ENCODE results near the gene PLD3.

PLD3 gene

DNA sequence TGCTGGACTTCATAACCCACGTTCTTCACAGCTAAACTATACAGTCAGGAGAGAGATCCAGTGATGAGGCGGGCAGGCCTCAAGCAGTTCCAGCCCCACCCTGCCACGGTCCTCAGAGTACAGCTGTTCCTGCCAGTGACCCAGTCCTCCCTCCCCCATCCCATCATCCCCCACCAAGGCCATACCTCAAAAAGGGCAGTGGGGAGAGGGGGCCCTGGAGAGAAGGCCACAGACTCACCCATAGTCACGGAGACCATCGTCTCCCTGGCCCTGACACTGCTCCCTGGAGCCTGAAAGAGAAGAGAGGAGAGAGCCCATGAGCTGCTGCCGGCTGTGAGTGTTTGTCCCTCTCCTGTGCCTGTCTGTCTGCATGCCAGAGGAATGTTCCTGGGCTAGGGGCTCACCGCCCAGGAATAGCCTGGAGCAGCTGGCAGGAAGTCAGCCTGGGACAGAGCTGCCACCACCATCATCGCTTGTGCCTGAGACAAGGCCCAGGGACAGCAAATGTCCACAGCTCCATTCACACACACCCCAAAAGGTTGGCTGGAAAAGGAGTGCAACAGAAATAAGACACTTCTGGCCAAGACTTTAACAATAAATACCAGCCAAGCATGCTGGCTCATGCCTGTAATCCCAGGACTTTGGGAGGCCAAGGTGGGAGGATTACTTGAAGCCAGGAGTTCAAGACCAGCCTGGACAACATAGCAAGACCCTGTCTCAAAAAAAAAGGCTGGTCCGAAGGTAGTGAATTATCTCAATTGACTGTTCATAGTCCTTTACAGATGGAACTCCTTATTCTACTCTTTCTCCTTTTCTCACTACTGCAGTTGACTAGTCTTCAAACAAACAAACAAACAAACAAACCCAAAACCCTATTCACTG lies 6.7 kb upstream of the PLD3 start:
- Histone ChIP-seq H3K9me3 (ENCODE audit: insufficient read depth, low read depth, low read length) (no peaks in the 10 kb centered on the region), H3K4me1 (ENCODE audit: insufficient read depth, low read length, poor library complexity, severe bottlenecking) (peaks cover 12% of the 10 kb centered on the region), H3F3A (ENCODE audit: low read depth) (no peaks in the 10 kb centered on the region), H3K4me3 (ENCODE audit: low read length, poor library complexity, severe bottlenecking) (no peak overlapping the region), H2AFZ (ENCODE audit: low read length) (no peak overlapping the region), H3K36me3 (ENCODE audit: insufficient read depth, low read length) (no peaks in the 10 kb centered on the region), H3K4me2 (ENCODE audit: low read depth, low read length, poor library complexity, severe bottlenecking) (no peak overlapping the region), H3K9me2 (replicated peaks; ENCODE audit: low read depth, low read length) (no peaks in the 10 kb centered on the region), H3K9ac (ENCODE audit: low read depth, low read length, poor library complexity, severe bottlenecking) (no peak overlapping the region), H4K20me1 (ENCODE audit: insufficient read depth, low read length, poor library complexity, severe bottlenecking) (peaks cover 5% of the 10 kb centered on the region), H3K27me3 (ENCODE audit: insufficient read depth, low read length, poor library complexity, severe bottlenecking) (no peaks in the 10 kb centered on the region), H3K79me2 (ENCODE audit: insufficient read depth, low read length) (peaks cover 14% of the 10 kb centered on the region)
- TF ChIP-seq, protein P1, sequence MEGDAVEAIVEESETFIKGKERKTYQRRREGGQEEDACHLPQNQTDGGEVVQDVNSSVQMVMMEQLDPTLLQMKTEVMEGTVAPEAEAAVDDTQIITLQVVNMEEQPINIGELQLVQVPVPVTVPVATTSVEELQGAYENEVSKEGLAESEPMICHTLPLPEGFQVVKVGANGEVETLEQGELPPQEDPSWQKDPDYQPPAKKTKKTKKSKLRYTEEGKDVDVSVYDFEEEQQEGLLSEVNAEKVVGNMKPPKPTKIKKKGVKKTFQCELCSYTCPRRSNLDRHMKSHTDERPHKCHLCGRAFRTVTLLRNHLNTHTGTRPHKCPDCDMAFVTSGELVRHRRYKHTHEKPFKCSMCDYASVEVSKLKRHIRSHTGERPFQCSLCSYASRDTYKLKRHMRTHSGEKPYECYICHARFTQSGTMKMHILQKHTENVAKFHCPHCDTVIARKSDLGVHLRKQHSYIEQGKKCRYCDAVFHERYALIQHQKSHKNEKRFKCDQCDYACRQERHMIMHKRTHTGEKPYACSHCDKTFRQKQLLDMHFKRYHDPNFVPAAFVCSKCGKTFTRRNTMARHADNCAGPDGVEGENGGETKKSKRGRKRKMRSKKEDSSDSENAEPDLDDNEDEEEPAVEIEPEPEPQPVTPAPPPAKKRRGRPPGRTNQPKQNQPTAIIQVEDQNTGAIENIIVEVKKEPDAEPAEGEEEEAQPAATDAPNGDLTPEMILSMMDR (conservative IDR thresholded peaks at IDR 0.05; ENCODE audit: low read length): no peak
- no peak for TF ChIP-seq EZH2phosphoT487 (IDR thresholded peaks at IDR 0.05; ENCODE audit: borderline replicate concordance)

DNA sequence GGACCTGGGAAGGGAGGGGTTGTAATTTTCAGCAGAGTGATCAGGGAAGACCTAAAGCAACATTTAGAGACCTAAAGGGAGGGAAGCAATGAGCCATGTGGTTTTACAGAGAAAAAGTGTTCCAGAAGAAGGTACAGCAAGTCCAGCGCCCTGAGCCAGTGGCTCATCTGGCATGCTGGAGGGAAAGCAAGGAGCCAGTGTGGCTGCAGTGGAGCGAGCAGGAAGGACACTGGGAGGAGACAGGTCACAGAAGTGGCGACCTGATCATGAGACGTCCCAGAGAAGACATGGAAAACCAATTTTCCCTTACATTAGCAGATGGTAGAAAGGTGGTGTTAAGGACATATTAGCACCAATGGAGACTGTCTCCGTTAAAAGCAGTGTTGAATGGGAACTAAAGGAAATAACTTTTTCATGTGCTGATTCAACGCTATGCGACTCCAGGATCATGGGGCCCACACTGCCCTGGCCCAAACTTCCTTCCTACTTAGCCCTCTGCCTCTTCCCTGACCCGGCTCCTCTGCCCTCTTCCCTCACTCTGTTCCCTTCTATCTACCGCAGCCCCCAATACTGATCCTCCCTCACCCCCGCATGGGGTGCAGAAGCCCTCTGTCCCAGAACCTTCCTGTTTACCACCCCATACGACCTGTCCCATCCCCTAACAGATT lies 5.7 kb upstream of the PLD3 start:
- Histone ChIP-seq H3K79me2 (ENCODE audit: insufficient read depth, low read length) (peaks cover 19% of the 10 kb centered on the region), H3K4me2 (ENCODE audit: low read depth, low read length, poor library complexity, severe bottlenecking) (peak overlapping the region; percentile 27)
- TF ChIP-seq, protein P1 (conservative IDR thresholded peaks at IDR 0.05; ENCODE audit: low read length): no peak
- TF ChIP-seq EZH2phosphoT487 (IDR thresholded peaks at IDR 0.05; ENCODE audit: borderline replicate concordance): no peak

DNA sequence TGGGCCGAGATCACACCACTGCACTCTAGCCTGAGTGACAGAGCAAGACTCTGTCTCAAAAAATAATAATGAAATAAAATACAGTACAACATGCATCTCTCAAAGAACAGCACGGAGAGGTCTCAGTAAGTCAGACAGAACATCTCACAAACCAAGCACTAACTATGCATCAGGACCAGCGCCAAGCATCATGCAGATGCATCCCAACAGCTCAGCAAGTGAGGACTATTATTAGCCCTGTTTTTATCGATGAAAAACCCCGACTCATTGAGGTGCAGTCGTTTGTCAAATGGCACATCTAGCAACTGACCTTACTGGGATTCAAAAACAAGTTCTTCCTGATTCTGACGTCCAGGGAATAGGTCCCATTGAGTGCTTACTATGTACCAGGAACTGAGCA lies 4.1 kb upstream of the PLD3 start:
- Histone ChIP-seq H3K4me1 (ENCODE audit: insufficient read depth, low read length, poor library complexity, severe bottlenecking) (peaks cover 26% of the 10 kb centered on the region), H3K4me2 (ENCODE audit: low read depth, low read length, poor library complexity, severe bottlenecking) (no peak overlapping the region), H3K36me3 (ENCODE audit: insufficient read depth, low read length) (no peaks in the 10 kb centered on the region), H3F3A (ENCODE audit: low read depth) (no peaks in the 10 kb centered on the region), H2AFZ (ENCODE audit: low read length) (no peak overlapping the region), H3K79me2 (ENCODE audit: insufficient read depth, low read length) (peaks cover 29% of the 10 kb centered on the region), H3K27me3 (ENCODE audit: insufficient read depth, low read length, poor library complexity, severe bottlenecking) (no peaks in the 10 kb centered on the region), H3K9me2 (replicated peaks; ENCODE audit: low read depth, low read length) (no peaks in the 10 kb centered on the region), H3K9ac (ENCODE audit: low read depth, low read length, poor library complexity, severe bottlenecking) (no peak overlapping the region), H3K4me3 (ENCODE audit: low read length, poor library complexity, severe bottlenecking) (no peak overlapping the region), H3K9me3 (ENCODE audit: insufficient read depth, low read depth, low read length) (no peaks in the 10 kb centered on the region), H4K20me1 (ENCODE audit: insufficient read depth, low read length, poor library complexity, severe bottlenecking) (peaks cover 5% of the 10 kb centered on the region)
- TF ChIP-seq EZH2phosphoT487 (IDR thresholded peaks at IDR 0.05; ENCODE audit: borderline replicate concordance): no peak
- TF ChIP-seq, protein P1 (conservative IDR thresholded peaks at IDR 0.05; ENCODE audit: low read length): no peak

More for the DNA sequence above, 5.7 kb upstream of the PLD3 start:
- Histone ChIP-seq H2AFZ (ENCODE audit: low read length) (no peak overlapping the region), H3K9me2 (replicated peaks; ENCODE audit: low read depth, low read length) (no peaks in the 10 kb centered on the region), H3K27me3 (ENCODE audit: insufficient read depth, low read length, poor library complexity, severe bottlenecking) (no peaks in the 10 kb centered on the region), H3K4me3 (ENCODE audit: low read length, poor library complexity, severe bottlenecking) (no peak overlapping the region), H3K36me3 (ENCODE audit: insufficient read depth, low read length) (no peaks in the 10 kb centered on the region), H4K20me1 (ENCODE audit: insufficient read depth, low read length, poor library complexity, severe bottlenecking) (peaks cover 8% of the 10 kb centered on the region), H3K4me1 (ENCODE audit: insufficient read depth, low read length, poor library complexity, severe bottlenecking) (peaks cover 19% of the 10 kb centered on the region), H3K9me3 (ENCODE audit: insufficient read depth, low read depth, low read length) (no peaks in the 10 kb centered on the region), H3K9ac (ENCODE audit: low read depth, low read length, poor library complexity, severe bottlenecking) (no peak overlapping the region), H3F3A (ENCODE audit: low read depth) (no peaks in the 10 kb centered on the region)

Measured in Loucy (cell line).